Measurements from ENCODE around the gene ESRRA. TPM values are rescaled to one million over a fixed set of nuclear protein-coding genes. Genes with fewer than 3 reads are reported as not detected.

The ESRRA gene
- total and polyA plus RNA-seq, 9 of the 15 experiments (the other 6 are each of a cell fraction or from before 2014, with no cell fraction given) = 0.27 to 89.7 (median 23.7) TPM

GRCh38 chr11:64269540-64270220, 35.6 kb upstream of the ESRRA start (continued):
- no peak for TF ChIP-seq CREB3L1 (IDR thresholded peaks at IDR 0.05; ENCODE audit: borderline replicate concordance, low read depth)
- no peak for TF ChIP-seq EZH2 (IDR thresholded peaks at IDR 0.05; ENCODE audit: borderline replicate concordance, low read depth, low read length)
- no peak for TF ChIP-seq SMC3 (conservative IDR thresholded peaks at IDR 0.05; ENCODE audit: insufficient read depth, low read depth, low read length)
- 0 out of 2 replicates have a peak, but pooled peaks have one; percentile 14 for TF ChIP-seq TOE1 (IDR thresholded peaks at IDR 0.05; ENCODE audit: borderline replicate concordance)
- TF ChIP-seq TOE1 (CRISPR knock-in tag; IDR thresholded peaks at IDR 0.05; ENCODE audit: borderline replicate concordance, low read depth) = 0 out of 2 replicates have a peak, but pooled peaks have one; percentile 33
- TF ChIP-seq, protein P1, sequence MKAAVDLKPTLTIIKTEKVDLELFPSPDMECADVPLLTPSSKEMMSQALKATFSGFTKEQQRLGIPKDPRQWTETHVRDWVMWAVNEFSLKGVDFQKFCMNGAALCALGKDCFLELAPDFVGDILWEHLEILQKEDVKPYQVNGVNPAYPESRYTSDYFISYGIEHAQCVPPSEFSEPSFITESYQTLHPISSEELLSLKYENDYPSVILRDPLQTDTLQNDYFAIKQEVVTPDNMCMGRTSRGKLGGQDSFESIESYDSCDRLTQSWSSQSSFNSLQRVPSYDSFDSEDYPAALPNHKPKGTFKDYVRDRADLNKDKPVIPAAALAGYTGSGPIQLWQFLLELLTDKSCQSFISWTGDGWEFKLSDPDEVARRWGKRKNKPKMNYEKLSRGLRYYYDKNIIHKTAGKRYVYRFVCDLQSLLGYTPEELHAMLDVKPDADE (conservative IDR thresholded peaks at IDR 0.05; ENCODE audit: control insufficient read depth, low read depth, low read length) = peak; percentile 94
- TF ChIP-seq XRCC5 (IDR thresholded peaks at IDR 0.05; ENCODE audit: low read depth, low read length) = peak; percentile 76; the same call in 1 of the 2 replicates
- TF ChIP-seq CTCFL (IDR thresholded peaks at IDR 0.05; ENCODE audit: borderline replicate concordance, insufficient read depth, low read depth, low read length, poor library complexity, severe bottlenecking) = no peak
- TF ChIP-seq, protein P2, sequence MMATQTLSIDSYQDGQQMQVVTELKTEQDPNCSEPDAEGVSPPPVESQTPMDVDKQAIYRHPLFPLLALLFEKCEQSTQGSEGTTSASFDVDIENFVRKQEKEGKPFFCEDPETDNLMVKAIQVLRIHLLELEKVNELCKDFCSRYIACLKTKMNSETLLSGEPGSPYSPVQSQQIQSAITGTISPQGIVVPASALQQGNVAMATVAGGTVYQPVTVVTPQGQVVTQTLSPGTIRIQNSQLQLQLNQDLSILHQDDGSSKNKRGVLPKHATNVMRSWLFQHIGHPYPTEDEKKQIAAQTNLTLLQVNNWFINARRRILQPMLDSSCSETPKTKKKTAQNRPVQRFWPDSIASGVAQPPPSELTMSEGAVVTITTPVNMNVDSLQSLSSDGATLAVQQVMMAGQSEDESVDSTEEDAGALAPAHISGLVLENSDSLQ (IDR thresholded peaks at IDR 0.05) = peak; percentile 74
- TF ChIP-seq MIER1 (IDR thresholded peaks at IDR 0.05; ENCODE audit: low read depth) = no peak
- peak; percentile 9; the same call in 1 of the 2 replicates for TF ChIP-seq FOXM1 (IDR thresholded peaks at IDR 0.05; ENCODE audit: low read depth)
- TF ChIP-seq FOXM1 (CRISPR knock-in tag; IDR thresholded peaks at IDR 0.05; ENCODE audit: low read depth) = no peak
- TF ChIP-seq ELF4 (CRISPR knock-in tag; IDR thresholded peaks at IDR 0.05) = peak; percentile 93
- TF ChIP-seq, protein P3, sequence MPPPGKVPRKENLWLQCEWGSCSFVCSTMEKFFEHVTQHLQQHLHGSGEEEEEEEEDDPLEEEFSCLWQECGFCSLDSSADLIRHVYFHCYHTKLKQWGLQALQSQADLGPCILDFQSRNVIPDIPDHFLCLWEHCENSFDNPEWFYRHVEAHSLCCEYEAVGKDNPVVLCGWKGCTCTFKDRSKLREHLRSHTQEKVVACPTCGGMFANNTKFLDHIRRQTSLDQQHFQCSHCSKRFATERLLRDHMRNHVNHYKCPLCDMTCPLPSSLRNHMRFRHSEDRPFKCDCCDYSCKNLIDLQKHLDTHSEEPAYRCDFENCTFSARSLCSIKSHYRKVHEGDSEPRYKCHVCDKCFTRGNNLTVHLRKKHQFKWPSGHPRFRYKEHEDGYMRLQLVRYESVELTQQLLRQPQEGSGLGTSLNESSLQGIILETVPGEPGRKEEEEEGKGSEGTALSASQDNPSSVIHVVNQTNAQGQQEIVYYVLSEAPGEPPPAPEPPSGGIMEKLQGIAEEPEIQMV (tag; conservative IDR thresholded peaks at IDR 0.05; ENCODE audit: low read depth) = no peak
- no peak for TF ChIP-seq GTF2A2 (tag; IDR thresholded peaks at IDR 0.05)
- TF ChIP-seq TRIM25 (IDR thresholded peaks at IDR 0.05; ENCODE audit: borderline replicate concordance) = no peak
- TF ChIP-seq POLR2G (IDR thresholded peaks at IDR 0.05; ENCODE audit: low read depth, low read length) = peak; percentile 91
